Esophagus muscularis mucosa (tissue), 4 donors: ENCODE measurements around the gene PDIA6. TPM values are rescaled to one million over a fixed set of nuclear protein-coding genes. Genes with fewer than 3 reads are reported as not detected.

ENCODE experiments used
- DNase-seq: peaks from one replicate; pipeline ENCODE4 v3.0.0-alpha.2; 2017; ENCODE audit errors: extremely low spot score
- H3K27ac ChIP-seq, 4 donors: fragments of 200-600 bp; sonication (generic); replicated peaks in 1 of 4; 1 replicate in 3 of 4; 2 replicates in 1 of 4; pipeline ENCODE4 v1.5.1; 2016 to 2019; ENCODE audit warnings: mild to moderate bottlenecking in 1 of 4
- H3K27me3 ChIP-seq, 4 donors: fragments of 200-600 bp; sonication (generic); one replicate each; pipeline versions ENCODE4 v1.5.1 to v1.6.0; 2016 to 2019
- H3K36me3 ChIP-seq, 4 donors: fragments of 200-600 bp; sonication (generic); one replicate each; pipeline ENCODE4 v1.5.1; 2016 to 2019
- H3K4me1 ChIP-seq, 4 donors: fragments of 200-600 bp; sonication (generic); one replicate each; pipeline ENCODE4 v1.5.1; 2016 to 2019
- H3K4me3 ChIP-seq, 4 donors: fragments of 200-600 bp; sonication (generic); 1 replicate in 2 of 4; 2 replicates in 2 of 4; pipeline ENCODE4 v1.5.1; 2016 to 2019; ENCODE audit warnings: mild to moderate bottlenecking in 4 of 4, moderate library complexity in 1 of 4
- H3K9me3 ChIP-seq, 4 donors: fragments of 200-600 bp; sonication (generic); 1 replicate in 3 of 4; 2 replicates in 1 of 4; pipeline ENCODE4 v1.5.1; 2016 to 2019
- EP300 ChIP-seq: sonication (generic); formaldehyde crosslinking; IDR thresholded peaks from one replicate; pipeline ENCODE4 v1.6.1; 2017; ENCODE audit warnings: antibody characterized with exemption
- POLR2A ChIP-seq: fragments of 450-650 bp; IDR thresholded peaks from one replicate; pipeline ENCODE4 v1.6.1; 2017; ENCODE audit warnings: antibody characterized with exemption, moderate library complexity, mild to moderate bottlenecking, low read depth
- POLR2AphosphoS5 ChIP-seq, 2 donors: sonication (generic); formaldehyde crosslinking; IDR thresholded peaks; one replicate each; pipeline ENCODE4 v1.6.1; 2017; ENCODE audit warnings: antibody characterized with exemption in 2 of 2
- WGBS: methylation state at CpG from one replicate; pipeline ENCODE4 v1.1.5; 2018; 5-methylcytosine and 5-hydroxymethylcytosine counted together
- intact Hi-C: fragments of 100-400 bp; cut with DNase I; formaldehyde crosslinking; loops from one replicate; pipeline ENCODE4 v1.15.1; 2023
- total RNA-seq, 4 donors: library from RNA; depleted of rRNA; stranded (reverse); fragments of >200 nt; gene quantifications; one replicate each; pipeline versions ENCODE4 v1.1.0 to v1.2.1, GENCODE V29; 2016
- TF ChIP-seq, protein P1 (sequence below), 3 experiments: fragments of 200-600 bp in 2 of 3; fragments of 450-650 bp in 1 of 3; sonication (generic) in 2 of 3; IDR thresholded peaks; one replicate each; pipeline ENCODE4 v1.5.1; 2017 to 2019; ENCODE audit warnings: antibody characterized with exemption in 3 of 3, mild to moderate bottlenecking in 2 of 3, moderate library complexity in 1 of 3

PDIA6 gene
- total RNA-seq, 4 donors from 2014 or later, result 64.8 to 99.7 (median 85.3) TPM

DNA sequence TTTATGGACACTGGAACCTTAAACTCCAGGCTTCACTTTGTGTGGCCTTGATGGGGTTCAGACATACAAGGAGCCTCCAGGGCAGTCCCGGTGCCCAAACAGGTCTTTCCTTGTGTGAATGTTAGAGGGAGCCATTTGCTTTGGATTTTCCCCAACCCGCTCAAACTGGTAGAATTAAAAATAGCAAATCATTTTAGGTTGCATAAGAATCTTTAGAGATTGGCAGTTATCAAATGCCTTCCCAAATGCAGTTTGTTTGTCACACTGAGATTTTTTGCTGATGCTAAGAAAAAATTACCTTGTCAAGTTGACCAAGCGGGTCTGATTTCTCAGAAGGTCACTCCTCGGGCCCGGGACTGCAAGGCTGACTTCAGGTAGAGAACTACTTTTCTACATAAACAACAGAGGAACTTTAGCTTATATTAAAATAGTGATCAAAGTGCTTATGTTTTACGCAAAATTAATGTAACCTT, 54.7 kb downstream of the PDIA6 start:
- Histone ChIP-seq H3K4me1 (no peaks in the 10 kb centered on the region), H3K27ac (no peak overlapping the region), H3K9me3 (no peaks in the 10 kb centered on the region), H3K4me3 (no peak overlapping the region), H3K36me3 (no peaks in the 10 kb centered on the region), H3K27me3 (peaks cover 0 to 14% (median 0%) of the 10 kb centered on the region in 4 donors)
- 92% methylated on average over 6 of the region's 6 CpGs for WGBS
- DNase-seq, result peak; percentile 82
- intact Hi-C loops, result no loop called here
- TF ChIP-seq, protein P1, sequence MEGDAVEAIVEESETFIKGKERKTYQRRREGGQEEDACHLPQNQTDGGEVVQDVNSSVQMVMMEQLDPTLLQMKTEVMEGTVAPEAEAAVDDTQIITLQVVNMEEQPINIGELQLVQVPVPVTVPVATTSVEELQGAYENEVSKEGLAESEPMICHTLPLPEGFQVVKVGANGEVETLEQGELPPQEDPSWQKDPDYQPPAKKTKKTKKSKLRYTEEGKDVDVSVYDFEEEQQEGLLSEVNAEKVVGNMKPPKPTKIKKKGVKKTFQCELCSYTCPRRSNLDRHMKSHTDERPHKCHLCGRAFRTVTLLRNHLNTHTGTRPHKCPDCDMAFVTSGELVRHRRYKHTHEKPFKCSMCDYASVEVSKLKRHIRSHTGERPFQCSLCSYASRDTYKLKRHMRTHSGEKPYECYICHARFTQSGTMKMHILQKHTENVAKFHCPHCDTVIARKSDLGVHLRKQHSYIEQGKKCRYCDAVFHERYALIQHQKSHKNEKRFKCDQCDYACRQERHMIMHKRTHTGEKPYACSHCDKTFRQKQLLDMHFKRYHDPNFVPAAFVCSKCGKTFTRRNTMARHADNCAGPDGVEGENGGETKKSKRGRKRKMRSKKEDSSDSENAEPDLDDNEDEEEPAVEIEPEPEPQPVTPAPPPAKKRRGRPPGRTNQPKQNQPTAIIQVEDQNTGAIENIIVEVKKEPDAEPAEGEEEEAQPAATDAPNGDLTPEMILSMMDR (IDR thresholded peaks at IDR 0.05), result no peak
- TF ChIP-seq POLR2A (no peak), EP300 (no peak)

DNA sequence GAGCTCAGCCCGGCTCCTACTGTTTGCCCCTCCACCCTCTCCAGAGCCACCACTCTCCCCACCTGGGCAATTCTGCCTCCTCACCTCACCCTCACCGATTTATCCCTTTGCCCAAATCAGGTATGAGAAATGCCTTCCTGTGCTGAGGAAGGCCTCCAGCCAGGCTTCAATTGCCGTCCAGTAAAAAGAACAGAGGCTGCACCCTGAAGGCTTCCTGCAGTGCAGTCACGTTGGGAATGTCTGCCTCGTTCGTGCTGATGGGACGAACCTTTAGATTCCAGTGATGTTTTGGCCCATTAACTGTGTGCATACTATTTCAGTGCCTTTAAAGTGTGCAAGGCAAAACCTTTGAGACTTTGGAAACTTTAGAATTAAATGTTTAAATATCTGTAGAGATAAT, 57.0 kb downstream of the PDIA6 start:
- H3K27me3 ChIP-seq, result peaks cover 0 to 7% (median 0%) of the 10 kb centered on the region in 4 donors
- WGBS, result 66% methylated on average over 7 of the region's 7 CpGs
- intact Hi-C loops, result no loop called here

DNA sequence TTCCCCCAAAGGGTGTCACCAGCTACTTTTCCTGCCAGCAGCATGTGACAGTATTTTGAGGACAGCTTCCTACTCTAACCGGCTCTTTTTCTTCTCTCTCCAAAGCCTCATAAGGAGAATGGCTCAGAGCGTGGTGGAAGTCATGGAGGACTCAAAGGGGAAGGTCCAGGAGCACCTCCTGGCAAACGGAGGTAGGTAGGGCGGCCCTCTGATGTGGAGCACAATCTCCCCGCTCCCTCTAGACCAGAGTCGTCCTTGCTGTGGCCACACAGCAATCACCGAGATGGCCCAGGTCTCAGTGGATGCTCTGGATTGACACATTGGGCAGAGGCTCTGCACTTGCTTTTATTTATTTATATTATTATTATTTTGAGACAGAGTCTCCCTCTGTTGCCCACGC, 58.7 kb downstream of the PDIA6 start:
- Histone ChIP-seq H3K27me3 (peaks cover 0 to 7% (median 0%) of the 10 kb centered on the region in 4 donors), H3K9me3 (no peaks in the 10 kb centered on the region), H3K36me3 (no peaks in the 10 kb centered on the region), H3K4me3 (no peak overlapping the region), H3K27ac (no peak overlapping the region), H3K4me1 (no peaks in the 10 kb centered on the region)
- intact Hi-C loops, result no loop called here
- TF ChIP-seq, protein P1 (IDR thresholded peaks at IDR 0.05), result no peak
- TF ChIP-seq POLR2AphosphoS5 (IDR thresholded peaks at IDR 0.05) (no peak), EP300 (no peak), POLR2A (no peak)
- 94% methylated on average over 8 of the region's 8 CpGs for WGBS
- DNase-seq, result peak; percentile 87

More for the DNA sequence above, 57.0 kb downstream of the PDIA6 start:
- DNase-seq, result no peak
- no peak overlapping the region for H3K27ac ChIP-seq
- TF ChIP-seq POLR2AphosphoS5 (IDR thresholded peaks at IDR 0.05) (no peak), EP300 (no peak), POLR2A (no peak)
- TF ChIP-seq, protein P1 (IDR thresholded peaks at IDR 0.05), result no peak
- H3K4me1 ChIP-seq, result no peaks in the 10 kb centered on the region
- no peaks in the 10 kb centered on the region for H3K36me3 ChIP-seq
- no peaks in the 10 kb centered on the region for H3K9me3 ChIP-seq
- H3K4me3 ChIP-seq, result no peak overlapping the region

DNA sequence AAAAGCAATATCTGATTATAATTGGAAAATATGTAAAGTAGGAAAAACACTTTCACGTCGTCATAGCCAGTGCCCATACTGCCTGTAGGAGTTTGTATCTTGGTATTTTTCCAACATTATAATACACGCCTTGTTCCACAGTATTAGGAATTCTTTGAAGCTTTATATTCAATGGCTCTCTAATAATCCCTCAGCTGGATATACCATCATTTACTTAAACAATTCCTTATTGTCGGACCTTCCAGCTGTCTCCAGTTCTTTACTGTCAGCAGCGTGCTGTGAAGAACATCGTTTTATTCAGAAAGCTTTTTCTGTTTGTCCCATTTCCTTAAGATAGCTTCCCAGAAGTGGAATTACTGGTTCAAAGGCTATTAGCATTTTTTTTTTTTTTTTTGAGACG, 59.4 kb downstream of the PDIA6 start:
- peaks cover 0 to 7% (median 0%) of the 10 kb centered on the region in 4 donors for H3K27me3 ChIP-seq
- 60% methylated on average over 7 of the region's 7 CpGs for WGBS
- no peak for TF ChIP-seq POLR2AphosphoS5 (IDR thresholded peaks at IDR 0.05)
- TF ChIP-seq, protein P1 (IDR thresholded peaks at IDR 0.05), result no peak
- TF ChIP-seq POLR2A, result no peak
- intact Hi-C loops, result no loop called here
- no peaks in the 10 kb centered on the region for H3K4me1 ChIP-seq
- no peak for DNase-seq
- no peaks in the 10 kb centered on the region for H3K36me3 ChIP-seq
- H3K9me3 ChIP-seq, result no peaks in the 10 kb centered on the region
- no peak overlapping the region for H3K27ac ChIP-seq
- H3K4me3 ChIP-seq, result no peak overlapping the region

DNA sequence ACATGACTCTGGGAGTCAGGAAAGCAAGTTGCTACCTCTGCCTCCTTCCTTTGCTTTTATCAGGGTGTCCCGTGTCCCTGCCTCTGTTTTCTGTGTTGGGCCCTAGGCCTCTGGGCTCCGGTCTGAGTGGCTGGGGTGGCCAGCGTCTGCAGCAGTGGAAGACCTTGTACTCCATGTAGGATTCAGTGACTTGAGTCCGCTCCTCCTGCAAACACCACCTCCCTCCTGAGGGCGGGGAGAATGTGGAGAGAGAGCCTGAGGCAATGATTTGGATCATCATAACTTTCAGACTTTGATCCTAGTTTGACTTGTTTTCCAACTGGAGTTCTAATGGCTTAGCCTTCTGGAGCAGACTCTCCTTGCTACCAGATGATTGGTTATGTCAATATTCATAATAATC, 60.3 kb downstream of the PDIA6 start:
- TF ChIP-seq POLR2AphosphoS5 (IDR thresholded peaks at IDR 0.05) (no peak), EP300 (no peak), POLR2A (no peak)
- TF ChIP-seq, protein P1 (IDR thresholded peaks at IDR 0.05), result no peak
- DNase-seq, result no peak
- H3K4me3 ChIP-seq, result no peak overlapping the region
- 86% methylated on average over 5 of the region's 5 CpGs for WGBS
- no peaks in the 10 kb centered on the region for H3K36me3 ChIP-seq
- no peaks in the 10 kb centered on the region for H3K9me3 ChIP-seq
- peaks cover 0 to 7% (median 0%) of the 10 kb centered on the region in 4 donors for H3K27me3 ChIP-seq
- intact Hi-C loops, result no loop called here
- no peak overlapping the region for H3K27ac ChIP-seq
- no peaks in the 10 kb centered on the region for H3K4me1 ChIP-seq
